NCI-H187 treated with DMSO at 0.1 percent for 48 hours (cell line): Measurements from ENCODE around the gene CLIC1.

Experiments used
- DNase-seq: peaks from one replicate; lab custom pipeline; 2025; lab: John Stamatoyannopoulos, UW

Gene CLIC1

GRCh38 chr6:31768363-31769257 lies 32.3 kb upstream of the CLIC1 start:
- DNase-seq, result no peak

GRCh38 chr6:31767096-31767645 lies 30.8 kb upstream of the CLIC1 start:
- no peak for DNase-seq

- DNase-seq, result no peak
These were observed 29.8 kb upstream of the CLIC1 start for GRCh38 chr6:31765910-31766794.

- no peak for DNase-seq
These were observed 29.2 kb upstream of the CLIC1 start for GRCh38 chr6:31765559-31765909.

GRCh38 chr6:31764198-31764597 lies 27.9 kb upstream of the CLIC1 start:
- DNase-seq, result no peak

GRCh38 chr6:31763619-31763940 lies 27.2 kb upstream of the CLIC1 start:
- no peak for DNase-seq

- DNase-seq, result no peak
These were observed 26.7 kb upstream of the CLIC1 start for GRCh38 chr6:31762878-31763618.

- no peak for DNase-seq
These were observed 26.0 kb upstream of the CLIC1 start, which contains the start of gene SAPCD1 for GRCh38 chr6:31762356-31762755. SAPCD1 (plus strand) TSS chr6:31762656; CDS start chr6:31763055, 399 bp downstream.

- DNase-seq, result no peak
These were observed 25.0 kb upstream of the CLIC1 start for GRCh38 chr6:31761343-31761742.

GRCh38 chr6:31760790-31761189 lies 24.5 kb upstream of the CLIC1 start:
- DNase-seq, result no peak

- no peak for DNase-seq
These were observed 22.0 kb upstream of the CLIC1 start for GRCh38 chr6:31758281-31758680.

GRCh38 chr6:31752739-31753319 lies 16.5 kb upstream of the CLIC1 start:
- no peak for DNase-seq

GRCh38 chr6:31750411-31751022 lies 14.2 kb upstream of the CLIC1 start:
- DNase-seq, result no peak

GRCh38 chr6:31749301-31750036 lies 13.1 kb upstream of the CLIC1 start:
- no peak for DNase-seq

- DNase-seq, result no peak
These were observed 8.1 kb upstream of the CLIC1 start for GRCh38 chr6:31744422-31744821.

- DNase-seq, result no peak
These were observed 6.6 kb upstream of the CLIC1 start for GRCh38 chr6:31742894-31743293.

GRCh38 chr6:31741815-31742214 lies 5.5 kb upstream of the CLIC1 start:
- no peak for DNase-seq

- DNase-seq, result no peak
These were observed 4.3 kb upstream of the CLIC1 start for GRCh38 chr6:31740397-31741223.

GRCh38 chr6:31739639-31740396 lies 3.5 kb upstream of the CLIC1 start, which contains the start of gene MSH5:
MSH5 (plus strand) TSS chr6:31740005; CDS start chr6:31740467, 462 bp downstream.
- peak; percentile 94 for DNase-seq
